Neural cell (in vitro differentiated cells): ENCODE data around the gene ARHGAP27.

Experiments
- EP300 ChIP-seq: fragments of 450-650 bp; conservative IDR thresholded peaks from 2 replicates; pipeline ENCODE4 v1.6.1; 2014; ENCODE audit warnings: antibody characterized with exemption, mild to moderate bottlenecking, moderate library complexity; ENCODE audit not compliant: poor library complexity, severe bottlenecking
- EZH2 ChIP-seq: fragments of 200-600, 300-800 bp; shearing (Covaris generic), sonication (generic); IDR thresholded peaks from 2 replicates; pipeline ENCODE4 v1.6.1; 2014; ENCODE audit warnings: antibody characterized with exemption, low read length, borderline replicate concordance, mild to moderate bottlenecking; ENCODE audit not compliant: insufficient read depth, poor library complexity, severe bottlenecking
- TF ChIP-seq, protein P1 (sequence below): IDR thresholded peaks from 2 replicates; pipeline ENCODE4 v1.6.1; 2012; ENCODE audit warnings: borderline replicate concordance
- TF ChIP-seq, protein P2 (sequence below): fragments of 450-650 bp; IDR thresholded peaks from 2 replicates; pipeline ENCODE4 v1.5.1; 2014; ENCODE audit warnings: antibody characterized with exemption, mild to moderate bottlenecking, moderate library complexity; ENCODE audit not compliant: poor library complexity, severe bottlenecking

DNA sequence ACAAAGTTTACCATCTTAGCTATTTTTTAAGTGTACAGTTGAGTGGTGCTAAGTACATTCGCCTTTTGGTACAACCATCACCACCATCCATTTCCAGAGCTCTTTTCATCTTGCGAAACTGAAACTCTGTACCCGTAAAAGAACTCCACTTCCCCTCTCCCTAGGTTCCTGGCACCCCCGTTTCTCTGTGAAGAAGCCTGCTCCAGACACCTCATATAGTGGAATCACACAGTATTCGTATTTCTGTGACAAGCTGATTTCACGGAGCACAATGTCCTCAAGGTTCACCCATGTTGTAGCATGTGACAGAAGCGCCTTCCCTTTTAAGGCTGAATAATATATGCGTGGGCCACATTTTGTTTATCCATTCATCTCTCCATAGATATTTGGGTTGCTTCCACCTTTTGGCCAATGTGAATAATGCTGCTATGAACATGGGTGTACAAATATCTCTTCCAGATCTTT lies 61.7 kb downstream of the ARHGAP27 start:
- TF ChIP-seq EP300 (no peak), EZH2 (no peak)
- TF ChIP-seq, protein P1, sequence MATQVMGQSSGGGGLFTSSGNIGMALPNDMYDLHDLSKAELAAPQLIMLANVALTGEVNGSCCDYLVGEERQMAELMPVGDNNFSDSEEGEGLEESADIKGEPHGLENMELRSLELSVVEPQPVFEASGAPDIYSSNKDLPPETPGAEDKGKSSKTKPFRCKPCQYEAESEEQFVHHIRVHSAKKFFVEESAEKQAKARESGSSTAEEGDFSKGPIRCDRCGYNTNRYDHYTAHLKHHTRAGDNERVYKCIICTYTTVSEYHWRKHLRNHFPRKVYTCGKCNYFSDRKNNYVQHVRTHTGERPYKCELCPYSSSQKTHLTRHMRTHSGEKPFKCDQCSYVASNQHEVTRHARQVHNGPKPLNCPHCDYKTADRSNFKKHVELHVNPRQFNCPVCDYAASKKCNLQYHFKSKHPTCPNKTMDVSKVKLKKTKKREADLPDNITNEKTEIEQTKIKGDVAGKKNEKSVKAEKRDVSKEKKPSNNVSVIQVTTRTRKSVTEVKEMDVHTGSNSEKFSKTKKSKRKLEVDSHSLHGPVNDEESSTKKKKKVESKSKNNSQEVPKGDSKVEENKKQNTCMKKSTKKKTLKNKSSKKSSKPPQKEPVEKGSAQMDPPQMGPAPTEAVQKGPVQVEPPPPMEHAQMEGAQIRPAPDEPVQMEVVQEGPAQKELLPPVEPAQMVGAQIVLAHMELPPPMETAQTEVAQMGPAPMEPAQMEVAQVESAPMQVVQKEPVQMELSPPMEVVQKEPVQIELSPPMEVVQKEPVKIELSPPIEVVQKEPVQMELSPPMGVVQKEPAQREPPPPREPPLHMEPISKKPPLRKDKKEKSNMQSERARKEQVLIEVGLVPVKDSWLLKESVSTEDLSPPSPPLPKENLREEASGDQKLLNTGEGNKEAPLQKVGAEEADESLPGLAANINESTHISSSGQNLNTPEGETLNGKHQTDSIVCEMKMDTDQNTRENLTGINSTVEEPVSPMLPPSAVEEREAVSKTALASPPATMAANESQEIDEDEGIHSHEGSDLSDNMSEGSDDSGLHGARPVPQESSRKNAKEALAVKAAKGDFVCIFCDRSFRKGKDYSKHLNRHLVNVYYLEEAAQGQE = no peak
- TF ChIP-seq, protein P2, sequence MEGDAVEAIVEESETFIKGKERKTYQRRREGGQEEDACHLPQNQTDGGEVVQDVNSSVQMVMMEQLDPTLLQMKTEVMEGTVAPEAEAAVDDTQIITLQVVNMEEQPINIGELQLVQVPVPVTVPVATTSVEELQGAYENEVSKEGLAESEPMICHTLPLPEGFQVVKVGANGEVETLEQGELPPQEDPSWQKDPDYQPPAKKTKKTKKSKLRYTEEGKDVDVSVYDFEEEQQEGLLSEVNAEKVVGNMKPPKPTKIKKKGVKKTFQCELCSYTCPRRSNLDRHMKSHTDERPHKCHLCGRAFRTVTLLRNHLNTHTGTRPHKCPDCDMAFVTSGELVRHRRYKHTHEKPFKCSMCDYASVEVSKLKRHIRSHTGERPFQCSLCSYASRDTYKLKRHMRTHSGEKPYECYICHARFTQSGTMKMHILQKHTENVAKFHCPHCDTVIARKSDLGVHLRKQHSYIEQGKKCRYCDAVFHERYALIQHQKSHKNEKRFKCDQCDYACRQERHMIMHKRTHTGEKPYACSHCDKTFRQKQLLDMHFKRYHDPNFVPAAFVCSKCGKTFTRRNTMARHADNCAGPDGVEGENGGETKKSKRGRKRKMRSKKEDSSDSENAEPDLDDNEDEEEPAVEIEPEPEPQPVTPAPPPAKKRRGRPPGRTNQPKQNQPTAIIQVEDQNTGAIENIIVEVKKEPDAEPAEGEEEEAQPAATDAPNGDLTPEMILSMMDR = no peak
